ENCODE measurements around the gene CHRDL1.

The CHRDL1 gene

GRCh38 chrX:110745288-110745687 lies 50.3 kb downstream of the CHRDL1 start:
- DNase-seq (ENCODE audit: insufficient read length, low spot score) (no peak), FAIRE-seq (peak; percentile 44)

GRCh38 chrX:110743679-110744340 lies 51.8 kb downstream of the CHRDL1 start:
- DNase-seq (ENCODE audit: insufficient read length, low spot score) (no peak), FAIRE-seq (no peak)

GRCh38 chrX:110741213-110741796 lies 54.3 kb downstream of the CHRDL1 start:
- FAIRE-seq (no peak), DNase-seq (ENCODE audit: insufficient read length, low spot score) (no peak)

- DNase-seq (ENCODE audit: insufficient read length, low spot score): no peak
- FAIRE-seq: no peak
These were observed 60.6 kb downstream of the CHRDL1 start for GRCh38 chrX:110734894-110735541.

- no peak for FAIRE-seq
- no peak for DNase-seq (ENCODE audit: insufficient read length, low spot score)
These were observed 61.3 kb downstream of the CHRDL1 start for GRCh38 chrX:110734271-110734670.

GRCh38 chrX:110733166-110733565 lies 62.5 kb downstream of the CHRDL1 start:
- DNase-seq (ENCODE audit: insufficient read length, low spot score) (no peak), FAIRE-seq (no peak)

- FAIRE-seq: no peak
- DNase-seq (ENCODE audit: insufficient read length, low spot score): no peak
These were observed 63.4 kb downstream of the CHRDL1 start for GRCh38 chrX:110732266-110732665.

GRCh38 chrX:110723844-110724243 lies 71.8 kb downstream of the CHRDL1 start:
- peak; percentile 18 for FAIRE-seq
- no peak for DNase-seq (ENCODE audit: insufficient read length, low spot score)

GRCh38 chrX:110722135-110722534 lies 73.5 kb downstream of the CHRDL1 start:
- peak; percentile 94 for FAIRE-seq

GRCh38 chrX:110713666-110714065 lies 82.0 kb downstream of the CHRDL1 start:
- DNase-seq (ENCODE audit: insufficient read length, low spot score) (no peak), FAIRE-seq (no peak)

More at GRCh38 chrX:110722135-110722534, 73.5 kb downstream of the CHRDL1 start:
- no peak for DNase-seq (ENCODE audit: insufficient read length, low spot score)

- FAIRE-seq (no peak), DNase-seq (ENCODE audit: insufficient read length, low spot score) (no peak)
These were observed 89.2 kb downstream of the CHRDL1 start for GRCh38 chrX:110706446-110706845.

- FAIRE-seq: no peak
- no peak for DNase-seq (ENCODE audit: insufficient read length, low spot score)
These were observed 92.0 kb downstream of the CHRDL1 start for GRCh38 chrX:110703641-110704040.

- FAIRE-seq (no peak), DNase-seq (ENCODE audit: insufficient read length, low spot score) (no peak)
These were observed 96.5 kb downstream of the CHRDL1 start for GRCh38 chrX:110699109-110699508.

GRCh38 chrX:110698696-110699095 lies 96.9 kb downstream of the CHRDL1 start:
- FAIRE-seq (peak; percentile 45), DNase-seq (ENCODE audit: insufficient read length, low spot score) (peak; percentile 3)

- FAIRE-seq: no peak
- DNase-seq (ENCODE audit: insufficient read length, low spot score): no peak
These were observed 102.8 kb downstream of the CHRDL1 start for GRCh38 chrX:110692866-110693265.

GRCh38 chrX:110691446-110691845 lies 104.2 kb downstream of the CHRDL1 start:
- FAIRE-seq (no peak), DNase-seq (ENCODE audit: insufficient read length, low spot score) (no peak)

GRCh38 chrX:110684653-110685052 lies 111.0 kb downstream of the CHRDL1 start:
- FAIRE-seq: no peak

GRCh38 chrX:110683925-110684324 lies 111.7 kb downstream of the CHRDL1 start:
- FAIRE-seq: no peak

More at GRCh38 chrX:110684653-110685052, 111.0 kb downstream of the CHRDL1 start:
- DNase-seq (ENCODE audit: insufficient read length, low spot score): no peak

GRCh38 chrX:110678591-110678990 lies 117.0 kb downstream of the CHRDL1 start:
- FAIRE-seq: no peak

More at GRCh38 chrX:110683925-110684324, 111.7 kb downstream of the CHRDL1 start:
- DNase-seq (ENCODE audit: insufficient read length, low spot score): no peak

GRCh38 chrX:110675886-110676285 lies 119.7 kb downstream of the CHRDL1 start:
- FAIRE-seq (no peak), DNase-seq (ENCODE audit: insufficient read length, low spot score) (no peak)

More at GRCh38 chrX:110678591-110678990, 117.0 kb downstream of the CHRDL1 start:
- DNase-seq (ENCODE audit: insufficient read length, low spot score): no peak

- FAIRE-seq (peak; percentile 42), DNase-seq (ENCODE audit: insufficient read length, low spot score) (peak; percentile 1)
These were observed 124.4 kb downstream of the CHRDL1 start for GRCh38 chrX:110671068-110671803.

Data from GM19239 (cell line).